IMR-90 (cell line): ENCODE results near the gene FBXL7. TPM values are rescaled to one million over a fixed set of nuclear protein-coding genes. Genes with fewer than 3 reads are reported as not detected.
"Not testable (repeated sequence)": the region's sequence is repeated elsewhere in the genome, so short reads cannot be mapped to it uniquely, and the experiment has no call there.

Source experiments
- ATAC-seq: fragments of 200-7000 bp; cut with Tn5 transposase; 2 replicates; pipeline ENCODE4 v1.9.1; 2020; ENCODE audit warnings: low read depth, mild to moderate bottlenecking, moderate library complexity
- BruUV-seq: library from RNA; stranded (reverse); fragments of 400-500 nt; replicated peaks from 2 replicates; lab custom pipeline; 2021; lab: Mats Ljungman, UMichigan
- CTCF ChIA-PET: fragments of 300-600 bp; formaldehyde crosslinking; extraction: SDS; loops from one replicate; lab custom pipeline; 2021; ENCODE audit warnings: antibody characterized with exemption; lab: Yijun Ruan, JAX
- POLR2A ChIA-PET: fragments of 300-600 bp; sonication (Branson Sonifier 250); formaldehyde crosslinking; loops from one replicate; lab custom pipeline; 2022; ENCODE audit warnings: antibody characterized with exemption; ENCODE audit not compliant: unreplicated experiment; lab: Charles Lee
- DNase-seq: peaks from one replicate; pipeline ENCODE4 v3.0.0; 2013
- H2AFZ ChIP-seq: replicated peaks from 2 replicates; pipeline ENCODE3; 2013; ENCODE audit warnings: low read length, mild to moderate bottlenecking; ENCODE audit not compliant: poor library complexity
- H2AK5ac ChIP-seq: 2 replicates; pipeline ENCODE4 v1.6.1; 2013; ENCODE audit warnings: low read depth, low read length, inconsistent platforms
- H2AK9ac ChIP-seq: replicated peaks from 2 replicates; pipeline ENCODE3; 2013; ENCODE audit warnings: mild to moderate bottlenecking, low read depth, low read length, moderate library complexity; ENCODE audit not compliant: poor library complexity
- H2BK120ac ChIP-seq: 2 replicates; pipeline ENCODE4 v1.6.1; 2013; ENCODE audit warnings: low read depth, low read length, inconsistent platforms
- H2BK15ac ChIP-seq: 3 replicates; pipeline ENCODE4 v1.6.1; 2013; ENCODE audit warnings: low read depth, low read length, inconsistent platforms
- H2BK20ac ChIP-seq: 2 replicates; pipeline ENCODE4 v1.6.1; 2013; ENCODE audit warnings: low read depth, mild to moderate bottlenecking, inconsistent platforms, low read length, moderate library complexity
- H2BK5ac ChIP-seq: 2 replicates; pipeline ENCODE4 v1.6.1; 2013; ENCODE audit warnings: mild to moderate bottlenecking, low read depth, low read length, inconsistent platforms; ENCODE audit not compliant: poor library complexity, severe bottlenecking
- H3K14ac ChIP-seq: replicated peaks from 2 replicates; pipeline ENCODE4 v1.6.1; 2013; ENCODE audit warnings: low read depth, low read length, inconsistent platforms
- H3K18ac ChIP-seq: 2 replicates; pipeline ENCODE4 v1.6.1; 2013; ENCODE audit warnings: low read depth, low read length, control low read depth
- H3K23ac ChIP-seq: 2 replicates; pipeline ENCODE4 v1.6.1; 2013; ENCODE audit warnings: low read depth, low read length, inconsistent platforms
- H3K27ac ChIP-seq: 2 replicates; pipeline ENCODE4 v1.5.1; 2013; ENCODE audit warnings: mild to moderate bottlenecking, control low read depth, low read length; ENCODE audit not compliant: insufficient read depth
- H3K27me3 ChIP-seq: 2 replicates; pipeline ENCODE4 v1.6.1; 2013; ENCODE audit warnings: low read length; ENCODE audit not compliant: control insufficient read depth, insufficient read depth
- H3K36me3 ChIP-seq: 2 replicates; pipeline ENCODE4 v1.6.1; 2013; ENCODE audit warnings: low read length, mixed read lengths; ENCODE audit not compliant: control insufficient read depth, insufficient read depth
- H3K4ac ChIP-seq: 2 replicates; pipeline ENCODE4 v1.6.1; 2013; ENCODE audit warnings: low read depth, low read length, inconsistent platforms
- H3K4me1 ChIP-seq: 2 replicates; pipeline ENCODE4 v1.6.1; 2013; ENCODE audit warnings: low read length, mixed read lengths; ENCODE audit not compliant: control insufficient read depth, insufficient read depth
- H3K4me2 ChIP-seq: 2 replicates; pipeline ENCODE4 v1.6.1; 2013; ENCODE audit warnings: low read depth, mild to moderate bottlenecking, control low read depth, low read length, moderate library complexity
- H3K4me3 ChIP-seq: 2 replicates; pipeline ENCODE4 v1.5.1; 2013; ENCODE audit warnings: low read depth, mild to moderate bottlenecking, control low read depth, low read length, moderate library complexity; ENCODE audit not compliant: insufficient read depth
- H3K56ac ChIP-seq: 2 replicates; pipeline ENCODE4 v1.6.1; 2013; ENCODE audit warnings: low read length, inconsistent platforms; ENCODE audit not compliant: insufficient read depth; ENCODE audit errors: extremely low read depth
- H3K79me1 ChIP-seq, 2 experiments: 2 replicates each; pipeline ENCODE4 v1.6.1; 2013; ENCODE audit warnings: low read length in 2 of 2, inconsistent platforms in 1 of 2, low read depth in 1 of 2
- H3K9ac ChIP-seq: 2 replicates; pipeline ENCODE4 v1.6.1; 2013; ENCODE audit warnings: low read depth, low read length, control low read depth
- H3K9me1 ChIP-seq: 2 replicates; pipeline ENCODE4 v1.6.1; 2013; ENCODE audit warnings: low read length, inconsistent platforms; ENCODE audit not compliant: insufficient read depth
- H3K9me3 ChIP-seq: 2 replicates; pipeline ENCODE4 v1.6.1; 2013; ENCODE audit warnings: low read length; ENCODE audit not compliant: control insufficient read depth, insufficient read depth
- H4K20me1 ChIP-seq: 2 replicates; pipeline ENCODE4 v1.6.1; 2013; ENCODE audit warnings: low read length, inconsistent platforms; ENCODE audit not compliant: insufficient read depth
- H4K5ac ChIP-seq: 2 replicates; pipeline ENCODE4 v1.6.1; 2013; ENCODE audit warnings: mild to moderate bottlenecking, low read depth, low read length, control low read depth
- H4K8ac ChIP-seq, 2 experiments: 2 replicates each; pipeline ENCODE4 v1.6.1; 2013; ENCODE audit warnings: low read depth in 2 of 2, low read length in 2 of 2, control low read depth in 1 of 2, inconsistent platforms in 1 of 2
- H4K91ac ChIP-seq: 2 replicates; pipeline ENCODE4 v1.6.1; 2013; ENCODE audit warnings: low read depth, low read length, inconsistent platforms; ENCODE audit not compliant: insufficient read depth
- WGBS, 2 experiments: methylation state at CpG; one replicate each; pipeline versions ENCODE4 v1.1.5 to v1.1.7; 2013; ENCODE audit warnings: missing lambda C conversion rate in 2 of 2; ENCODE audit not compliant: insufficient read length in 1 of 2; ENCODE audit errors: extremely low coverage in 2 of 2; 5-methylcytosine and 5-hydroxymethylcytosine counted together
- dilution Hi-C: fragments of 300-500 bp; cut with HindIII; formaldehyde crosslinking; loops from one replicate; pipeline ENCODE4 v1.14.3; 2018; ENCODE audit warnings: low sequenced_read_pairs; ENCODE audit not compliant: unreplicated experiment
- in situ Hi-C: fragments of 300-500 bp; cut with MboI; formaldehyde crosslinking; loops from 3 replicates; pipeline ENCODE4 v1.14.3; 2019; ENCODE audit warnings: low sequenced_read_pairs, inconsistent platforms, mixed read lengths
- intact Hi-C: fragments of 100-400 bp; cut with micrococcal nuclease; formaldehyde crosslinking; loops from 2 replicates; pipeline ENCODE4 v1.10.0; 2022
- polyA plus RNA-seq, 3 experiments: library from polyadenylated mRNA; depleted of rRNA; stranded (reverse); fragments of >200 nt; gene quantifications; 2 replicates each; pipeline ENCODE4 v1.2.3, GENCODE V29; 2012; ENCODE audit warnings: low replicate concordance in 1 of 3
- total RNA-seq: library from RNA; depleted of rRNA; stranded (reverse); fragments of >200 nt; gene quantifications from 2 replicates; pipeline ENCODE4 v1.2.3, GENCODE V29; 2012

FBXL7 gene
- total and polyA plus RNA-seq, 2 of the 4 experiments (the other 2 are of a cell fraction) = 4.1 to 10.2 TPM

GRCh38 chr5:15872259-15872658, 372.3 kb downstream of the FBXL7 start:
- H2BK20ac ChIP-seq, ATAC-seq, DNase-seq, H2AFZ ChIP-seq, H2AK5ac ChIP-seq, H3K4me3 ChIP-seq, H3K9me3 ChIP-seq, POLR2A ChIA-PET, H4K8ac ChIP-seq, intact Hi-C loops, H2BK5ac ChIP-seq, BruUV-seq, dilution Hi-C loops, H3K4me2 ChIP-seq, H3K9ac ChIP-seq, H3K23ac ChIP-seq, H2BK15ac ChIP-seq, H3K79me1 ChIP-seq, H2AK9ac ChIP-seq, H3K27ac ChIP-seq, H3K36me3 ChIP-seq, H3K14ac ChIP-seq, H3K27me3 ChIP-seq, H2BK120ac ChIP-seq, in situ Hi-C loops, H3K4ac ChIP-seq, H3K56ac ChIP-seq, H4K91ac ChIP-seq, H3K9me1 ChIP-seq, H3K4me1 ChIP-seq, H3K18ac ChIP-seq, CTCF ChIA-PET, H4K5ac ChIP-seq, H4K20me1 ChIP-seq: not testable (repeated sequence)
- no CpG with 5 or more reads among the region's 1 CpG for WGBS, 2 experiments
